HG03575 (cell line): Measurements from ENCODE around the gene SLC22A23.

Experiments
- ATAC-seq: cut with Tn5 transposase; IDR thresholded peaks from one replicate; pipeline ENCODE4 v1.9.1; 2021; ENCODE audit not compliant: unreplicated experiment, insufficient number of reproducible peaks, low FRiP score; ENCODE audit errors: extremely low read depth

Gene SLC22A23

GRCh38 chr6:3456898-3457709 is at the start of gene SLC22A23:
Gene SLC22A23 (minus strand): TSS chr6:3457050. CDS start chr6:3456559, 491 bp downstream.
- no peak for ATAC-seq

GRCh38 chr6:3506200-3506599 is 49.4 kb upstream of the SLC22A23 start:
- no peak for ATAC-seq

GRCh38 chr6:3504938-3505805 is 48.3 kb upstream of the SLC22A23 start:
- no peak for ATAC-seq

- ATAC-seq = no peak
Observed at GRCh38 chr6:3504354-3504753, 47.5 kb upstream of the SLC22A23 start.

- ATAC-seq = no peak
Observed at GRCh38 chr6:3501826-3502500, 45.1 kb upstream of the SLC22A23 start.

GRCh38 chr6:3500262-3501014 is 43.6 kb upstream of the SLC22A23 start:
- ATAC-seq = no peak

- no peak for ATAC-seq
Observed at GRCh38 chr6:3499603-3500002, 42.8 kb upstream of the SLC22A23 start.

GRCh38 chr6:3496395-3496794 is 39.5 kb upstream of the SLC22A23 start:
- ATAC-seq = no peak

- no peak for ATAC-seq
Observed at GRCh38 chr6:3494391-3495100, 37.7 kb upstream of the SLC22A23 start.

- ATAC-seq = no peak
Observed at GRCh38 chr6:3490625-3490980, 33.8 kb upstream of the SLC22A23 start.

GRCh38 chr6:3489961-3490624 is 33.2 kb upstream of the SLC22A23 start:
- ATAC-seq = no peak

GRCh38 chr6:3489027-3489757 is 32.3 kb upstream of the SLC22A23 start:
- ATAC-seq = no peak

GRCh38 chr6:3484946-3485345 is 28.1 kb upstream of the SLC22A23 start:
- no peak for ATAC-seq

- ATAC-seq = no peak
Observed at GRCh38 chr6:3484192-3484591, 27.3 kb upstream of the SLC22A23 start.

GRCh38 chr6:3483675-3484074 is 26.8 kb upstream of the SLC22A23 start:
- no peak for ATAC-seq

GRCh38 chr6:3482869-3483268 is 26.0 kb upstream of the SLC22A23 start:
- ATAC-seq = no peak

- no peak for ATAC-seq
Observed at GRCh38 chr6:3481640-3482039, 24.8 kb upstream of the SLC22A23 start.
